Activated naive CD4-positive, alpha-beta T cell (primary cell): Measurements from ENCODE around the gene AIG1.

ENCODE experiments used
- DNase-seq, 4 experiments: peaks; one replicate each; lab custom pipeline; 2025; lab: John Stamatoyannopoulos, UW

Gene AIG1

DNA sequence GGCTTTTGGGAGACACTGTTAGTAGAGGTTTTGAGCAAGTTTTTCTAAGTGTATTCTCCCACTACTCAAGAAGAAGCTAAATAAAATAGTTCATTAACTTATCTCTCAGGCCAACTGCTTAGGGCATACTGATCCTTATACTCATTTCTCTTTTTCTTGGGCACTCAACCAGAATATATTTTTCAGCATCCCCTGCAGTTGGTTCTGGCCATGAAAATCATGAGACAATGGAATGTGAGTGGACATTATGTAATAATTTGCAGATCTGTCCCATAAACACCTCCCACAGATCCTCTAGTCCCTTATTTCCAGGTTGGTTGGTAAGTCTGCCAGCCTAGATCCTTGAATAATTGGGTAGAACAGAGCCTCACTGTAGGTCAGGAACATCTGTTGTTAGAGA lies 136.7 kb downstream of the AIG1 start:
- no peak for DNase-seq

DNA sequence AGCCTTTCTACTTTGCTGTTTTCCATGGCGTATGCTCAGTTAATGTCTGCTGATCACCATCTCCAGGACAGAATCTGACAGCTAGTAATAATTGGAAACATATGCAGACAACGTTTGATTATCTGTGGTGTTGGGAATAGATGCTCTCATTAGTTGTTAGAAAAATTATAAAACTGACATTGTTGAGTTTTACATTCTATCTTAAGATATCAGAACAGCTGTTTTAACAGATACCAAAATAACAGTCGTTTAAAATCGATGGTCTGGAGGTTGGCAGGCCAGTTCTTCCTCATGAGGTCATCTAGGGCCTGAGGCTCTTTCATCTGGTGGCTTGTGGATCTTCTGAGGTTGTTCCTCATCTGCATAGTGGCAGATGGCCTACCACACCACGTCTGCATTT lies 137.6 kb downstream of the AIG1 start:
- DNase-seq: no peak

DNA sequence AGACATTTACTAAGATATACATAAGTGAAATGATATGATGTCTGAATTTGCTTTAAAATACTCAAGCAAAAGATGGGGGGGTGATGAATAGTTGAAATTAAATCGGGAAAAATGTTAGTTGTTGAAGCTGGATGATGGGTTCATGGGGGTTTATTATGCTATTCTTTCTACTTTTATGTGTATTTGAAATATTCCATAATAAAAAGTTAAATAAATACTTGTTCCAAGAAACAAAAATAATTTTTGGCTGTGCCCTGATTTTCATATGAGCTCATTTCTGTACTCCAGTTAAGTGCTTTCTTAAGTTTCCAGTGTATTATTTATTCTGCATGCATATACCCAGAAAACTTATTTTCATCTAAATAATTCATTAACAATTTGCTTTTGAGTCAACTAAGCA lies 138.6 kb downstream of the AIG1 start:
- DNase-seq: no peak

DNA sequence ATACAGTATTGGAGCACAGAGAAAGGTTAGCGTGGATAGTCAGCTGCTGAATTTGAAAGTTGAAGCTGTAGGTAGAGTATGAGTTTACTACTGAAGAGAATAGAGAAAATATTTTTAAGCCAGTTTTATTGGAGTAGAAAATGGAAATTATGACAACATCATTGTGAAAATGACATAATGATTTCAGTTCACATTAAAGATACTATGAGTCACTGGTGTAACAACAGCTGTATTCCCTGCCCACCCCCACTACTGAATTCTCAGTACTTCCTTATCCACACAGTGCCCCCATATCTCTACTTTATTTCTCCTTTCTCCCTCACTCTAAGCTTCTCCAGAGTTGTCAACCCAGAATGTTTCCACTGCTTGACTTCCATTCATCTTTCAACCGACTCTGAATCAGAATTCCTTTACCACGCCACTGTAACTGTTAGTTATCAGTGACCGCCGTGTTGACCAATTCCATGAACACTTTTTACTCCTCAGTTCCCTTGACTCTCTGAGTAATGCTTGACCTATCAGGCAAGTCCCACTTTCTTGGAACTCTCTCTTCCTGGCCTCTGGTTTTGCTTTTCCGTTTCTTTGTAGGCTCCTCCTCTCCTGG lies 139.6 kb downstream of the AIG1 start:
- no peak for DNase-seq

DNA sequence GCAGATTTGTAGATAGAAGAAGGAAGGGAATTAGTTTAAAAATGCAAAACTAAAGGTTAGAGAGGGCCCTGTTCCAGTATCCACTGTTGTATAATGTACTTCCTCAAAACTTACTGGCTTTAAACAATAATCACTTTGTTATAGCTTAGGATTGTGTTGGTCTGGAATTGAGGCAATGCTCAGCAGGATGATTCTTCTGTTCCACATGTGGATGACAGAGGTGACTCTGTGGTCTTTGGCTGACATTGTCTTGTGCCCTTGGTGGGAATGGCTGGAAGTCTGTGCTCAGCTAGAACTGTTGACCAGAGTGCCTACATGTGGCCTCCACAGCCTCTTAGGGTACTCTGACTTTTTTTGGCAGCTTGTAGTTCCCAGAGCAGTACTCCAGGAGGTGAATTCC lies 143.4 kb downstream of the AIG1 start:
- no peak for DNase-seq

DNA sequence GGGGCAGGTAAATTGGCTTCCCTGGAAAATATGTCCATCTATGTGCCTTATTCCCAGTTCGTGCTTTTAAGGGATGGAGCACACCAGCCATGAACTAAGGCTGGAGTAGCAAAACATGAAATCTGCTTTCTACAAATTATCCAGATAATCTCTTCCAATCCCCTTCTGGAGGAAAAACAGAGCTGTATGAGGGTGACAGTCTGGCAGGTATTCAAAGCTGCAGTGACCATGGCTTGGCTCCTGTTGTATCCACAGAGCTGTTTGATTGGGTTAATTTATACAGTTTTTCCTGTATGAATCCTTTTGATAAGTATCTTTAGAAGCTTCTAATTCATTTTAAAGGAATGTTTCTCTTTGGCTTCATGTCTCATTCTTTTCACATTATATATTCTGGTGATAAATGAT lies 144.4 kb downstream of the AIG1 start:
- no peak for DNase-seq

DNA sequence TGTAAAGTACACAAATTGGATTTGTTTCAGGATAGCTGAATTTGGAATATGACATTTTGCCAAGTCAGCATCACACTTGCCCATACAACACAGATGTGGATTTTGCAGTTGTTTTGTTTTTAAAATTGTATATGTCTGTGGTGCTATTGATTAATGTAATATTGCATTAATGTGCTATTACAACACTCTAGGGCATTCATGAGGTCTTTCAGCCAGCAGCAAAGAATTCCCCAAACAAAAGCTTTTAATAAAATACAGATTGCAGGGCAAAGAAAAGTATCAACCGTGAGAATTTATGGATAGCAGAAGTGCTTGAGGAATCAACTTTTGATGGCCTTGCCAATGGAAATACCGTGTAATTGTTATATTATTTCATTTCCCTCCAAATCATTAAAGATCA lies 144.9 kb downstream of the AIG1 start:
- DNase-seq: no peak

DNA sequence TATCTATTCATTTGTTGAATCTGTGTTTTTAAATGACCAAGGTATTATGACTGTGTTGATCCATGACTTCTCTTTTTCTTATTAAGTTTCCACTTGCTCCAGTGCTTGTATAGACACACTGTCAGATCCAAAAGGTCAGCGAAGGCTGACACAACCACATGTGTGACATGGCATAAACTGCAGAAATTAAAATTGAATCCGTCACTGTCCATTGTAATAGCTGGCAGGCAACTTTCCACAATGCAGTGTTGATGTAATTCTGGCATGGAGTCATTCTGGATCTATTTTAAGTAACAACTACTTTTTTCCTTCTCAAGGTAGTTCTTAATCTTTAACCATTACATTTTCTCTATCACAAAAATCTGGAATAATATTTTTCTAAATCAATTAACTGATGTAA lies 145.3 kb downstream of the AIG1 start:
- no peak for DNase-seq

DNA sequence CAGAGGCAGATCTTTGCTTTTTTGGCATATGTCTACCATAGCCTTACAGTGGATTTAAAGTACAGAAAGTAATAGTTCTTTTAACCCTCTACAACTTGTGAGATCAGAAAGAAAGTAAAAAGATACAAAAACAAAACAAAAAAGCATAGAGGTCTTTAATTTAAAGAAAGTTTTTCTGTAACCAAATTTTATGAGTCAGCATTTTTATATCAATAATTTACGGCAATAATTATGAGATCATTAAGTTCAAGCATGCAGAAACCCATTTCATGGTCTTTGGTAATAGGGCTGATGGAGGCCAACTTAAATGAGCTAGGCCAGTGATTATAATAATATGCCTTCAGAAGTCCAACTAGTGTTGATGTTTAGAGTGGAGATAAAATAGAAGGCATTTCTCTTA lies 145.9 kb downstream of the AIG1 start:
- no peak for DNase-seq

DNA sequence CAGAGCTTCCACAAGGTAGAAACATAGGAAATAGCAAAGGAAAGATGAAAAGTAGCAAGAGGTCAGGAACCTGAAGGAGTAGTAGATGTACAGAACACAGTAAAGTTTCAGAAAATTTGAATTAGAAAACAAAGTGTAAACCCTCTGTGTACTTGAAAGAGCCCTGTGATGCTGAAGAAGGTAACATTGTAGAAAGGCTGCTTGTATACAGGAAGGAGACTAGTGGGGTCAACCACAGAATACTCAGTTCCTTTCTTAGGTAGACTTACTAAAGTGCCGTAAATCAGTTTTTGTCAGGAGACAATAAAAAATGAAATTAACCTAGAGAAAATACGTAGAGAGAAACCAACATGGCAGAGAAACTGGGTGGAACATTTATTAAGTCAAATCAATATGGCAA lies 149.7 kb downstream of the AIG1 start:
- no peak for DNase-seq

DNA sequence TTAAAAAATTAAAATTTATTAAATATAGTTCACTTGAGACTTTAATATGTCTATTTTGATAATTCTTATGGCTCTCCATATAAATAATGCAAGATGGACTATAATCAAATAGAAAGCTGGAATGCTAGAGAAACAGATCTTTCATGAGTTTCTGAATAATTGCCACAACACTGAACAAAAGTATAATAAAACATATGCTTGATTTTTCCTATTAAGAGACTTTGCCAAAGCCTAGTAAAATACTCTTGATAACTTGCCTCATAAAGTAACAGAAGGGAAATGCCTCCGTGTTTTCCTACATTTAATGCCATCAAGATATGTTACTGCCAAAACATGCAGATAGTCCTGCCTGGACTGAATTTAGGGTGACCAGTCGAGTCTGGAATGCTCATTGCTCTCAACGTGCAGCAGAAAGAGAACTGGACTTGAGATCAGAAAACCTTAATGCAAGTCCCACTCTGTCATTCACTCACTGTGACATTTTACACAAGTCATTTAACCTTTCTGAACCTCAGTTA lies 153.2 kb downstream of the AIG1 start:
- DNase-seq: no peak

DNA sequence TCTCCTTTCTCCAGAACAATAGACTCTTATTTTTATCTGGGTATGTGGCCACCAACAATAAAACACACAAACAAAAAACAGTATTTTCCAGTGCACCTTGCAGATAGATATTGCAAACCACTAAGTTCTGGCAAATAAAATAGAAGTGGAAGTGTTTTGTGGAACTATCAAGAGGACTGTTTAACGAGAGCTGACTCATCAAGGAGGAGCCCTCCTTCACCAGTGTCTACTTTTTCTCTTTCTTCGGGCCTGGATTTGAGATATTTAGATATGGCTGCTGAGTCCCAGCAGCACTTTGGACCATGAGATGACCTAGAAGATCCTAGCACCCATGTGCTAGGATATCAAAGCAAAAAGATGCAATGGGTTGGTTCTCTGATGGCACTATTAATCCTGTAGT lies 154.7 kb downstream of the AIG1 start:
- no peak for DNase-seq

DNA sequence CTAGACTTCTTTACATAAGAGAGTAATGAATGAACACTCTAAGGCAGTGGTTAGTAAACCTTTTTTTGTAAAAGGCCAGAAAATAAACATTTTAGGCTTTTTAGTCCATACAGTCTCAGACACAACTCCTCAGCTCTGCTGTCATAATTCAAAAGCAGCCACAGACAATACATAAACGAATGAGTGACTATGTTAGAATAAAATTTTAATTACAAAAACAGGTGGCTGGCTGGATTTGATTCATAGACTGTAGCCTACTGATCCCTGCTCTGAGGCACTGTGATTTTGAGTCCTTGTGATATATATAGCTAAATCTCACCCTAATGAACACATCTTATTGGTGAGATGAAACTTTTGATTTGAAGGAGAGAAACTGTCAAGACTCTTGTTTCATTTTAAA lies 155.1 kb downstream of the AIG1 start:
- no peak for DNase-seq

DNA sequence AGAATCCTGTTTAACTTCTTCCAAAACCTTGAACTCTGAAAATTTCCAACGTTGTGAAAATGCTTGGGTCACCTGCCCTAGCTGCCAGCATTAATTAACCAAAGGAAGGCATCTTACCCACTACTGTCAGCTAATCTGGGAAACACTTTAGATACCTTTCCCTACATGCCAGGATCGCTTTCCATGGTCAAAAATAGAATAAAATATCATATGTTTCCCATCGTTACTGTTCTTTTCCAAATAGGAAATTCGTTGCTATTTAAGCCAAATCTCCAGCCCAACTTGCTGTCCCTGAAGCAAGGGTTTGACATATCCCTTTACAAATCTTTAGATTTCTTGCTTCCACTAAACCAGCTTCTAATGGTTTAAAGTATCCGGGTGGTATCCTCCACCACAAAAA lies 157.5 kb downstream of the AIG1 start:
- DNase-seq: no peak

DNA sequence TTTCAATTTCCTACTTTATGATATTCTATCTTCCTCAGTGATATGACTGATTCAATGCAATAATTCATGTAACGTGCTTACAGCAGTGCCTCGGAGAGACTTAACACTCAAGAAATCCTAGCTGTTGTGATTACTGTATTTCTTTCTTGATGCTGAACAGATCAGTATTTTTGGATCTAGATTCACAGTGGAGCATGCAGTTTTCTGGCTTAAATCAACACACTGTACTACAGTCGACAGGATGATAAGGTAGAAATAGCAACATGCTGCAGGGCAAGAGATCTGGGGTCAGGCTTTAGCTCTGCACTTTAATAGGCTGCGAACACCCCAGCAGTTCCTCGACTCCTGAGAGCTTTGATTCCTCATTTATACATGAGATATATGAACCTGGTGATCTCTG lies 161.0 kb downstream of the AIG1 start:
- DNase-seq: no peak

DNA sequence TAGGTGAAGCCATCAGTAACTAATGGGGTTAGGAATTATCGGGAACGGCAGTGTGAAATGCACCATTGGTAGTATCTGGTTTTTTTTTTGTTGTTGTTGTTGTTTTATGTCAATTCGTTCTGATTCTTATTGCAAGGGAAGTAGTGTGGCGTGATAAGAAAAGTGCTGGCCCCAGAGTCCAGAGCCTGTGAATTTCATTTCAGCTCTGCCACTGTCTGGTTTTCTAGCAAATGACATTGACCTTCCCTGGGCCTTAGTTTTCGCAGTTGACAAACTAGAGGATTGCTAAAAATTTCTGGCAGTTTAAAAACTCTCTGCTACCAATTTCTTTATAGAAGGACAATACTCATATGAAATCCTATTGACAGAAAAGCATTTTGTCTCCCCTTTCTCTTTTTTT lies 161.6 kb downstream of the AIG1 start:
- no peak for DNase-seq

DNA sequence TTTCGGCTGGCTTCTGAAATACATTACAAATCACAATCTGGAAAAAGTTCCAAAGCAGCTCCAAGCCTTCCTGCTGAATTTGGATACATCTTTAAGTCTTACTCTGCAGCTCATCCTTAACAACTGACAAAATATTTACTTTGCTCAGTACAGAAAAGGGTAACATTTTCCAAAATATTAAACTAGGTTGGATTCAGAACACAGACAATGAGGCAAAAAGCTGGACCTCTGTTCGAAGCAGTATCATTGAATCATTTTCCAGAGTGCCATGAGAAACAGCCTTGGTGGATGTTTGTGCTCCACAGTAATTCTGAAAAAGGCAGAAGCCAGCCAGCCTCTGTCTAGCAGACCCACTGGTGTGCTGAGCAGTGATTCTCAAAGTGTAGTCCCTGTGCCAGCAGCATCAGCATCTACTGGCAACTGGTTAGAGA lies 162.1 kb downstream of the AIG1 start:
- no peak for DNase-seq

DNA sequence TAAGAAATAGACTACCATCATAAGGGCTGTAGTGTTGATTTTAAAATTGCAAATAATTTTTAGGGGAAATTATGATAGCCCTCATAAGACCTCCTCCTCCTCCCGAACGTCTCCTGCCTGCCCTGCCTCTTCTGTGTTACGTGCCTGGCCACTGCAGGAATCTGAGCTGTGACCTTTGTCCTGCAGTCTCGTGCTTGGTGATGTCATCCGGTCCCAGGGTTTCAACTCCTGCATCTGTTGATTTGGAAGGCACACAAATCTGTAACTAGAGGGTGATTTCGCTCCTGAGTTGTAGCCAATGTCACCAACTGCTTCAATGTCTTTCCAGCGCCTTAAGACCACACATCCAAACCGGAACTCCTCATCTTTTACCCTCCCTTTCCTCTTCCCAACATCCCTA lies 163.2 kb downstream of the AIG1 start:
- no peak for DNase-seq

DNA sequence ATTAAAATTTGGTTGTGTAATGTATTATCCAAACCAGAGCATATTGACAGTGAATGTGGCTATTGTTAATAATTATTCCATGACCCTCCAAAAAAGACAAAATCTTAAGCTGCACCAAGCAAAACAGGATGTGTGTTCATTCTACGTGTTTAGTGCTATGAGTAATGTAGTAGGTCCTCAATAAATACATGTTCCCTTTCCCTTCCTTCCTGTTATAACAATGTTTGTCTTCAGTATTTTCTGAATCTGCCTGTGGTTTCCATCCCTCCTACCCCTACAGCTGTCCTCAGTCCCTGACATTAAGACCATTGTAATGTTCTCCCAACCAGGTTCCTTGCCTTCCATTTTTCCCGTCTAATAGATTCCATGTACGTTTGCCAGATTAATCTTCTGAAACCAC lies 163.8 kb downstream of the AIG1 start:
- no peak for DNase-seq

DNA sequence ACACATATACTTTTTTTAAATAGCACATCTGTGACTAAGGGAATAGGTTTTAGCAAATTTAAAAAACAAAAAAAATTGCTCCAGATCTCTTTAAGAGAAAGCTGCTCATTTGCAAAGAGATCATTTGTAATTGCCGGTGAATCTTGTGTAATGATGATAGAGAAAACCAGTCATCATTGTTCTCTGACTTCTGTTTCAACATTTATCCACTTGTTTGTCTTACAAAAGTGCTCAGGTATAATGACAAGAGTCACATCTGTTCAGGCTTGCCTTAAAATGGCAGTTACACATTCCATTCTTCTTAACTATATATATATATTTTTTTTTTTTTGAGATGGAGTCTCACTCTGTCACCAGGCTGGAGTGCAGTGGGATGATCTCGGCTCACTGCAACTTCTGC lies 165.2 kb downstream of the AIG1 start:
- DNase-seq: no peak

DNA sequence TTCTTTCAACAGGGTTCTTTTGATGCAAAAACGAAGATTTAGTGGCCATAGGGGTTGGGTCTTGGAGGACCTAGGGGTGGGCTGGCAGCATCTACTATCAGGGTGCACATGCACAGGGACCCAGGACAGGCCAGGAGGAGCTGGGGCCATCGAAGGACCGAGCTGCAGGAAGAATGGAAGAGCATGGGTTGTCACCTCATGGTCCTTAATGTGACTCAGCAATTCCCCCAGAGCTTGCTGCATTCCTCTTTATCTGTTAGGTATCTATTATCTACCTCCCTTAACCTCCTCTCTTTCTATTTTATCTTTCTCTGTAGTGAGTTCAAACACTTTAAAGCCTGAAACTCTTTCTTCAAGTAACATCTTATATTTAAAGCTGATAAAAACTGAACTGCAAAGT lies 167.0 kb downstream of the AIG1 start:
- DNase-seq: no peak

DNA sequence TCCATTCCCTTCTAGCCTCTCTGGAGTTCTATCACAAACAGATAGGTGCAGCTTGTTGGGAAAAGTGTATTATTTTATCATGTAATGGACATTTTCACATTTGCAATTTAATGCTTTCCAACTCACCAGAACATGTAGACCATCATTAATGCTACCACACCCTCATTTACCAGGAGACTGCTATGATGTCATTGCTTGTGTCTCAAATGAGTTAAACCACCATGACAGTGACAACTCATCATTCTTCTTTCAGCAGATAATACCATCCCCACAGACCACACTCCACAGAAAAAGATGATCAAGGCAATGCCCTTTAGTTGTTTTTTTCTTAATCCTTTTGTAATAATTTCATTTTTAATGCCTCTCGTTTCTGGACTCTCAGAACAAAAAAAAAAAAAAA lies 168.7 kb downstream of the AIG1 start:
- no peak for DNase-seq

DNA sequence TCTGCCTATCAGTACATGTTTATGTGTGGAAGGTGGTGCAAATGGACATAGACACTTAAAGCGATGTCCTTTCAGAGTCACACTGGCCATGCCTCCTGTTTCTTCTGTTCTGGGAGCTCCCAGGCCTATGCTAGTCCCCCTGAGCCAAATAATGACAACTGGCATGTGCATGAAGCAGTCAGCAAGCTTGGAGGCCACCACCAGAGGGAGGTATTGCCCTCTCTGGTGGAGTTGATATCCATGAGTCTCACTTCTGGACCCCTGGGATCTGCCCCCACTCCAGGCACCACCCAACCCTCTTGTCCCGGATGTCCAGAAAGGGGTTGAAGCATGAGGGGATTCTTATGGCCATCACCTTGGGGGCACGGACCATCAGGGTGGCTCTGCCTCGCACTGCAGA lies 172.2 kb downstream of the AIG1 start:
- no peak for DNase-seq

DNA sequence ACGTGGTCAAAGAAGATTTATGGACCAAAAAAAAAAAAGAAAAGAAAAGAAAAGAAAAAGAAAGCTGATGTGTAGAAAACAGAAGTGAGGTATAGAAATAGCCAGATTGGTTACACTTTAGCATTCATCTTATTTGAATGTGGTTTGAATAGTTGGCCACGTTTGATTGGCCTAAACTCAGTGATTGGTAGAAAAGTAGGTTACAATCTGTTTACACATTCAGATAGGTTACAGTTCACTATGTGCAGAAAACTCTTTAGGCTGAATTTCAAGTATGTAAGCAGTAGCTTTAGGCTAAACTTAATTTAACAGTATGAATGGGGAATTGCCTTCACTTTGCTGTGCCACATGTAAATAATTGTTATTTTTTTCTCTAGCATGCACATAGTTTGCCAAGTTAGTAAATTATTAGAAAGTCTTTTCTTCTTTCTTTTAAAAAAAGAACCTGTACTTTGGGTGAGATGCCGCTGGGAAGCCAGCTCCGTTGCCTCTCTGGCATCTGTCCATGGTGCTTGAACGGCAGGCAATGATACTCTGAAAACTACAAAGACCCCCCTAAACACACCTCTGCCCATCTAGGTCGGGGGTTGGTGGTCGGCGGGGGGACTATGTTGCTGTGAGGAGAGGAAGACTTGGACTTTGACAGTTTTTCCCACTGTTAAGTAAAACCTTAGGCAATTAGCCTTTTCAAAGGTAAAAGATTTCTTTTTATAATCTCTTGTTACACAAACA lies 173.0 kb downstream of the AIG1 start:
- no peak for DNase-seq
